Esophagus muscularis mucosa (tissue), 4 donors: Measurements from ENCODE around the gene HLX. TPM values are rescaled to one million over a fixed set of nuclear protein-coding genes. Genes with fewer than 3 reads are reported as not detected.

ENCODE experiments used
- DNase-seq: peaks from one replicate; pipeline ENCODE4 v3.0.0-alpha.2; 2017; ENCODE audit errors: extremely low spot score
- H3K27ac ChIP-seq, 4 donors: fragments of 200-600 bp; sonication (generic); replicated peaks in 1 of 4; 1 replicate in 3 of 4; 2 replicates in 1 of 4; pipeline ENCODE4 v1.5.1; 2016 to 2019; ENCODE audit warnings: mild to moderate bottlenecking in 1 of 4
- H3K27me3 ChIP-seq, 4 donors: fragments of 200-600 bp; sonication (generic); one replicate each; pipeline versions ENCODE4 v1.5.1 to v1.6.0; 2016 to 2019
- H3K36me3 ChIP-seq, 4 donors: fragments of 200-600 bp; sonication (generic); one replicate each; pipeline ENCODE4 v1.5.1; 2016 to 2019
- H3K4me1 ChIP-seq, 4 donors: fragments of 200-600 bp; sonication (generic); one replicate each; pipeline ENCODE4 v1.5.1; 2016 to 2019
- H3K4me3 ChIP-seq, 4 donors: fragments of 200-600 bp; sonication (generic); 1 replicate in 2 of 4; 2 replicates in 2 of 4; pipeline ENCODE4 v1.5.1; 2016 to 2019; ENCODE audit warnings: mild to moderate bottlenecking in 4 of 4, moderate library complexity in 1 of 4
- H3K9me3 ChIP-seq, 4 donors: fragments of 200-600 bp; sonication (generic); 1 replicate in 3 of 4; 2 replicates in 1 of 4; pipeline ENCODE4 v1.5.1; 2016 to 2019
- CTCF ChIP-seq, 3 experiments: fragments of 200-600 bp in 2 of 3; fragments of 450-650 bp in 1 of 3; sonication (generic) in 2 of 3; IDR thresholded peaks; one replicate each; pipeline ENCODE4 v1.5.1; 2017 to 2019; ENCODE audit warnings: antibody characterized with exemption in 3 of 3, mild to moderate bottlenecking in 2 of 3, moderate library complexity in 1 of 3
- EP300 ChIP-seq: sonication (generic); formaldehyde crosslinking; IDR thresholded peaks from one replicate; pipeline ENCODE4 v1.6.1; 2017; ENCODE audit warnings: antibody characterized with exemption
- POLR2A ChIP-seq: fragments of 450-650 bp; IDR thresholded peaks from one replicate; pipeline ENCODE4 v1.6.1; 2017; ENCODE audit warnings: antibody characterized with exemption, moderate library complexity, mild to moderate bottlenecking, low read depth
- POLR2AphosphoS5 ChIP-seq, 2 donors: sonication (generic); formaldehyde crosslinking; IDR thresholded peaks; one replicate each; pipeline ENCODE4 v1.6.1; 2017; ENCODE audit warnings: antibody characterized with exemption in 2 of 2
- WGBS: methylation state at CpG from one replicate; pipeline ENCODE4 v1.1.5; 2018; 5-methylcytosine and 5-hydroxymethylcytosine counted together
- intact Hi-C: fragments of 100-400 bp; cut with DNase I; formaldehyde crosslinking; loops from one replicate; pipeline ENCODE4 v1.15.1; 2023
- total RNA-seq, 4 donors: library from RNA; depleted of rRNA; stranded (reverse); fragments of >200 nt; gene quantifications; one replicate each; pipeline versions ENCODE4 v1.1.0 to v1.2.1, GENCODE V29; 2016

Gene HLX
- total RNA-seq, 4 donors from 2014 or later = 8.7 to 27.3 (median 16.1) TPM

GRCh38 chr1:220917535-220918209 lies 38.4 kb downstream of the HLX start:
- peaks cover 0 to 18% (median 14%) of the 10 kb centered on the region in 4 donors for H3K4me1 ChIP-seq
- 85% methylated on average over 2 of the region's 2 CpGs for WGBS

GRCh38 chr1:220918285-220918951 lies 39.2 kb downstream of the HLX start:
- no peak overlapping the region for H3K4me3 ChIP-seq
- H3K27ac ChIP-seq = no peak overlapping the region
- H3K9me3 ChIP-seq = no peaks in the 10 kb centered on the region
- intact Hi-C loops = no loop called here
- DNase-seq = no peak
- no peaks in the 10 kb centered on the region for H3K36me3 ChIP-seq
- no peaks in the 10 kb centered on the region for H3K27me3 ChIP-seq
- TF ChIP-seq POLR2AphosphoS5 (IDR thresholded peaks at IDR 0.05) (no peak), CTCF (IDR thresholded peaks at IDR 0.05) (no peak), EP300 (no peak), POLR2A (no peak)
- H3K4me1 ChIP-seq = peaks cover 0 to 18% (median 14%) of the 10 kb centered on the region in 4 donors
- WGBS = 37% methylated on average over 1 of the region's 1 CpG

More at GRCh38 chr1:220917535-220918209, 38.4 kb downstream of the HLX start:
- no peak for TF ChIP-seq CTCF (IDR thresholded peaks at IDR 0.05)
- no peak for TF ChIP-seq POLR2A
- no peak for TF ChIP-seq POLR2AphosphoS5 (IDR thresholded peaks at IDR 0.05)
- no peak for TF ChIP-seq EP300
- H3K4me3 ChIP-seq = no peak overlapping the region
- no peaks in the 10 kb centered on the region for H3K9me3 ChIP-seq
- H3K36me3 ChIP-seq = no peaks in the 10 kb centered on the region
- no peak for DNase-seq
- no peaks in the 10 kb centered on the region for H3K27me3 ChIP-seq
- intact Hi-C loops = no loop called here
- no peak overlapping the region for H3K27ac ChIP-seq

GRCh38 chr1:220920967-220921366 lies 41.7 kb downstream of the HLX start:
- no peak overlapping the region for H3K27ac ChIP-seq
- no peak for TF ChIP-seq POLR2A
- no peak for TF ChIP-seq EP300
- TF ChIP-seq CTCF (IDR thresholded peaks at IDR 0.05) = no peak
- TF ChIP-seq POLR2AphosphoS5 (IDR thresholded peaks at IDR 0.05) = no peak
- H3K27me3 ChIP-seq = no peaks in the 10 kb centered on the region
- H3K4me1 ChIP-seq = peaks cover 0 to 18% (median 14%) of the 10 kb centered on the region in 4 donors
- 89% methylated on average over 2 of the region's 2 CpGs for WGBS
- DNase-seq = no peak
- no peak overlapping the region for H3K4me3 ChIP-seq
- H3K9me3 ChIP-seq = no peaks in the 10 kb centered on the region
- H3K36me3 ChIP-seq = no peaks in the 10 kb centered on the region
- intact Hi-C loops = no loop called here

- no peak for TF ChIP-seq POLR2A
- TF ChIP-seq CTCF (IDR thresholded peaks at IDR 0.05) = no peak
- no peak for TF ChIP-seq EP300
- TF ChIP-seq POLR2AphosphoS5 (IDR thresholded peaks at IDR 0.05) = no peak
- intact Hi-C loops = no loop called here
- no peaks in the 10 kb centered on the region for H3K9me3 ChIP-seq
Observed at GRCh38 chr1:220921498-220921897, 42.3 kb downstream of the HLX start.

More at GRCh38 chr1:220921498-220921897, 42.3 kb downstream of the HLX start:
- 95% methylated on average over 2 of the region's 2 CpGs for WGBS
- no peak overlapping the region for H3K27ac ChIP-seq
- H3K36me3 ChIP-seq = no peaks in the 10 kb centered on the region
- peaks cover 0 to 18% (median 14%) of the 10 kb centered on the region in 4 donors for H3K4me1 ChIP-seq
- no peak for DNase-seq
- H3K4me3 ChIP-seq = no peak overlapping the region
- H3K27me3 ChIP-seq = no peaks in the 10 kb centered on the region
